Measurements from ENCODE around the gene SERINC2.
"Not testable (repeated sequence)": the region's sequence is repeated elsewhere in the genome, so short reads cannot be mapped to it uniquely, and the experiment has no call there.

The SERINC2 gene

DNA sequence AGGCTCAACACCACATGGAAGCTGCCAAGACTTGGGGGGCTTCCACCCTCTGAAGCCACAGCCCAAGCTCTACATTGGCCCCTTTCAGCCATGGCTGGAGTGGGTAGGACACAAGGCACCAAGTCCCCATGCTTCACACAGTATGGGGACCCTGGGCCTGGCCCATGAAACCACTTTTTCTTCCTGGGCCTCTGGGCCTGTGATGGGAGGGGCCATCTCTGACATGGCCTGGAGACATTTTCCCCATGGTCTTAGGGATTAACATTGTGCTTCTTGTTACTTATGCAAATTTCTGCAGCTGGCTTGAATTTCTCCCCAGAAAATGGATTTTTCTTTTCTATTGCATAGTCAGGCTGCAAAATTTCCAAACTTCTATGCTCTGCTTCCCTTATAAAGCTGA, 60.5 kb downstream of the SERINC2 start:
- not testable (repeated sequence) for DNase-seq

- not testable (repeated sequence) for DNase-seq
These were observed 61.6 kb downstream of the SERINC2 start for GRCh38 chr1:31474567-31474966.

DNA sequence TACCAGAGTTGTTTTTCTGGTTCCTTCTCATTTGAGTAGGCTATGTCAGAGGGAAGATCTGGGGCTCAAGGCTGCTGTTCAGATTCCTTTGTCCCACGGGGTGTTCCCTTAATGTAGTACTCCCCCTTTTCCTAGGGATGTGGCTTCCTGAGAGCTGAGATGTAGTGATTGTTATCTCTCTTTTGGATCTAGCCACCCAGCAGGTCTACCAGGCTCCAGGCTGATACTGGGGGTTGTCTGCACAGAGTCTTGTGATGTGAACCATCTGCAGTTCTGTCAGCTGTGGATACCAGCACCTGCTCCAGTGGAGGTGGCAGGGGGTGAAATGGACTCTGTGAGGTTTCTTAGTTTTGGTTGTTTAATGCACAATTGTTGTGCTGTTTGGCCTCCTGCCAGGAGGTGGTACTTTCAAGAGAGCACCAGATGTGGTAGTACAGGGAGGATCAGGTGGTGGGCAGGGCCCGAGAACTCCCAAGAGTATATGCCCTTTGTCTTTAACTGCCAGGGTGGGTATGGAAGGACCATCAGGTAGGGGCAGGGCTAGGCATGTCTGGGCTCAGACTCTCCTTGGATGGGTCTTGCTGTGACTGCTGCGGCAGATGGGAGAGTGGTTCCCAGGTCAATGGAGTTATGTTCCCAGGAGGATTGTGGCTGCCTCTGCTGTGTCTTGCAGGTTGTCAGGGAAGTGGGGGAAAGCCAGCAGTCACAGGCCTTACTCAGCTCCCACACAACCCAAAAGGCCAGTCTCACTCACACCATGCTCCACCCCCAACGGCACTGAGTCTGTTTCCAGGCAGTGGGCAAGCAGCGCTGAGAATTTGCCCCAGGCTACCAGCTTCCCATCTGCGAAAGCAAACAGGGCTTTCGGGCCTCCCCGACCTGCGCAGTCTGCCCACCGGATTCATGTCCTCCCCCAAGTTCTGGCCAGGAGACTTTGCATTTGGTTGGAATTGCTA, 64.2 kb downstream of the SERINC2 start:
- DNase-seq = no peak

DNA sequence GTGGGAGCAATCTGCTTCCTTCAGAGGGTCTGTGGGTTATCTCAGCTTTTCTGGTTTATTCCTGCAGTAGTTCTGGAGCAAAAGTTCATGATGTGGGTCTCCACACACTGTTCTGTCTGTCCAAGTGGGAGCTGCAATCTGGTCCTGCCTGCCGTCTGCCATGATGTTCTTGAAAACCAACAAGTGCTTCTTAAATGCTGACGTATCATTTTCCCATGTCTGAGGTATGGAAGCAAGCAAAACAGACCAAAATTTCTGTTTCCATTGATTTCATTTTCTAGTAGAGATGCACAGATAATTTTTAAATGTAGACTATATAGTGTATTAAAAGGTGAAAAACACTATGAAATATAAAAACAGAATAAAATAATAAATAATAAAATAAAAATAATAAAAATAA, 65.2 kb downstream of the SERINC2 start:
- no peak for DNase-seq

GRCh38 chr1:31479811-31480210, 66.8 kb downstream of the SERINC2 start:
- no peak for DNase-seq

GRCh38 chr1:31480426-31480825, 67.4 kb downstream of the SERINC2 start:
- not testable (repeated sequence) for DNase-seq

GRCh38 chr1:31482482-31483011, 69.5 kb downstream of the SERINC2 start:
- DNase-seq = no peak

DNA sequence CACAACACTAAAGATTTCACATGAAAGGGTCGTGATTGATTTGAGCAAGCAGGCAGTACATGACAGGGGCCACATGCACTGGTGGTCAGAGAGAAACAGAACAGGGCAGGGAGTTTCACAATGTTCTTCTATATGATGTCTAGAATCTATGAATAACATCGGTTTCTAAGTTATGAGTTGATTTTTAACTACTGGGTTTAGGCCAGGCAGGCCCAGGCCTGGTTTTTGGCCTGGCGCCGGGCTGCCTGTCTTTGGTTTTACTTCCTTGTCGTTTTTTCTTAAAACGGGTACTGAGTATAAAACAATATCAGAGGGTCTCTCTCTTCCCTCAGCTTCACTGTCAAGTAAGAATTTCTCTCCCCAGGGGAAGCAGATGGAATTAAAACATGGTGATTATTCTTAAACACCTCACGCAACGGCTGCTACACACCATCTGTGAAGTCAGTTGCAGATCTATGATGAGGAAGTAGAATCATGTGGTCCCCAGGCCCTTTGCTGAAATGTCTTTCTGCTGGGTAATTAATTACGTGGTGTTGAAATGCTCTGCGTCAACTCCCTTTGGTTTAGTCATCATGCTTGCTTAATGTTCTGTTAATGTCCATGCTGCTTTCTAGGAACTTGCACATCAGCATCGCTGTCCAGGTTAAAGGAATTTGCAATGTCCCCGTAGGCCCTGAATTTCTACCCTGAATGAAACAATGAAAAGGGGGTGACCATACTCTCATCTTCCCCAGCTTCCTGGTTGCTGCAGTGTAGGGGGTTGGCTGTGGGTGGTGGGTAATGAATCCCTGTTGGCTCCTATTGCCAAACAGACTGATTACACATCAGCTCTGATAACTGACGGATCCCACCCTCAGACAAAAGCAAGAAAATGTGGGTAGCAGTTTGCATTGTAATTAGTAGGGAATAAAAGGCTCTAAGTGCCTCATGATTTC, 70.3 kb downstream of the SERINC2 start:
- peak; percentile 62 for DNase-seq

Data from KG1 (cell line).